Stimulated activated CD4-positive, alpha-beta T cell treated with anti-CD3 and anti-CD28 coated beads, Interleukin-12 subunit alpha, Interleukin-12 subunit beta, amount 100 ng/mL, for 48 hours (primary cell): ENCODE results near the gene TMEM225B.
"Not testable (repeated sequence)": the region's sequence is repeated elsewhere in the genome, so short reads cannot be mapped to it uniquely, and the experiment has no call there.

Experiments
- DNase-seq, 3 donors: peaks; one replicate each; pipeline ENCODE4 v3.0.0-alpha.2; 2020; ENCODE audit warnings: low read depth in 2 of 3, low spot score in 1 of 3

Gene TMEM225B, protein sequence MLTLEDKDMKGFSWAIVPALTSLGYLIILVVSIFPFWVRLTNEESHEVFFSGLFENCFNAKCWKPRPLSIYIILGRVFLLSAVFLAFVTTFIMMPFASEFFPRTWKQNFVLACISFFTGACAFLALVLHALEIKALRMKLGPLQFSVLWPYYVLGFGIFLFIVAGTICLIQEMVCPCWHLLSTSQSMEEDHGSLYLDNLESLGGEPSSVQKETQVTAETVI

DNA sequence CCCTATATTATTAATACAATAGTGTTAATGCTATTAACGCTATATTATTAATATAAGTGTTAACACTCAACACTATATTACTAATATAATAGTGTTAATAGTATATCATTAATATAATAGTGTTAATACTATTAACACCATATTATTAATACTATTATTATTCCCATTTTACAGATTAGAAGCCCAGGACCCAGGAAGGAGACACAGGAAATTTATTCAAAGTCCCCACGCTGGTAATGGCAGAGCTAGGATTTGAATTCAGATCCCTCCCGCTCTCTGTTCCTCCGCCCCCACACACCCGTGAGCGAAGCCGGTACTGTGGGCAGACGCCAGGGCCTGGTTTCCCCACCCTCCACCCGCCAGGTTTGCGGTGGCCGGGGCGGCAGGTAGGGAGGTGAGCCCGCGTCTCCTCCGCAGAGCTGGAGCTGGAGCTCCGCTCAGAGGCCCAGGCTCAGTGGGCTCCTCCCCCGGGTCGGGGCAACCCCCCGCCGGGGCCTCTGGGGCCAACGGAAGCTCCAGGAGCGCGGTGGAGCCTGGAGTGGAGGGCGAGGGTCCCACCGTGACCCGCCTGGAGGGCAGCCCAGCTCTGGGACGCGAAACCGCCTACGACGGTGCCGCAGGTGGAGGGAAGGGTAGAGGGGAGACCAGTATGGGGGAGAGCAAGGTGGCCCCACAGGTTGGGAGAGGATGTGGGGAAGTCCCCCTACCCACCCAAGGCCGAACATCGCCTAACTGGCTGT is at the start of gene TMEM225B:
TSS of gene TMEM225B (plus strand) at position 506 of the 740 bp plus-strand sequence. CDS start 6,122 bp downstream, outside the sequence.
- DNase-seq = no peak

- not testable (repeated sequence) for DNase-seq
These were observed 48.5 kb upstream of the TMEM225B start for GRCh38 chr7:99549545-99549944.

- DNase-seq = no peak
These were observed 46.7 kb upstream of the TMEM225B start for GRCh38 chr7:99551334-99551733.

GRCh38 chr7:99551767-99552463 is 46.2 kb upstream of the TMEM225B start, which contains the start of gene FAM200A:
FAM200A (minus strand) TSS chr7:99552114; CDS start chr7:99548407, 3,707 bp downstream.
- peak; percentile 65 to 79 (median 72) for DNase-seq

DNA sequence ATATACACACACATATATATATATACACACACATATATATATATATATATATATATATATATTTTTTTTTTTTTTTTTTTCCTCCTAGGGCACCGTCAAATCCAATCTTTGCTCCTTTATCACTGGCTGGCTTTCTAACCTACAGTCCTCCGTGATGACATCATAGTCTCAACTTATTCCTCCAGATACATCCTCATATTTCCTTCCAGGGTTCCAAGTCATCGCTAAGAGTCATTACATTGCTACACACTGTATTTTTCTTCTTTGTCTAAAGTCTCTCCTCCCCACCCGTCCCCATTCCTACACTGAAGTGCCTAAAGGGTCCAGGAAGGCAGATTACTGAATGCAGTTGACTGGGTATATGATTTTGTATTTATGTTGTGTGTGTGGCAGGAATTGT is 45.0 kb upstream of the TMEM225B start:
- no peak for DNase-seq

GRCh38 chr7:99554939-99555338 is 43.1 kb upstream of the TMEM225B start:
- no peak for DNase-seq

- DNase-seq = no peak
These were observed 40.9 kb upstream of the TMEM225B start for GRCh38 chr7:99557196-99557607.

- DNase-seq = no peak
These were observed 40.1 kb upstream of the TMEM225B start for GRCh38 chr7:99557940-99558305.

DNA sequence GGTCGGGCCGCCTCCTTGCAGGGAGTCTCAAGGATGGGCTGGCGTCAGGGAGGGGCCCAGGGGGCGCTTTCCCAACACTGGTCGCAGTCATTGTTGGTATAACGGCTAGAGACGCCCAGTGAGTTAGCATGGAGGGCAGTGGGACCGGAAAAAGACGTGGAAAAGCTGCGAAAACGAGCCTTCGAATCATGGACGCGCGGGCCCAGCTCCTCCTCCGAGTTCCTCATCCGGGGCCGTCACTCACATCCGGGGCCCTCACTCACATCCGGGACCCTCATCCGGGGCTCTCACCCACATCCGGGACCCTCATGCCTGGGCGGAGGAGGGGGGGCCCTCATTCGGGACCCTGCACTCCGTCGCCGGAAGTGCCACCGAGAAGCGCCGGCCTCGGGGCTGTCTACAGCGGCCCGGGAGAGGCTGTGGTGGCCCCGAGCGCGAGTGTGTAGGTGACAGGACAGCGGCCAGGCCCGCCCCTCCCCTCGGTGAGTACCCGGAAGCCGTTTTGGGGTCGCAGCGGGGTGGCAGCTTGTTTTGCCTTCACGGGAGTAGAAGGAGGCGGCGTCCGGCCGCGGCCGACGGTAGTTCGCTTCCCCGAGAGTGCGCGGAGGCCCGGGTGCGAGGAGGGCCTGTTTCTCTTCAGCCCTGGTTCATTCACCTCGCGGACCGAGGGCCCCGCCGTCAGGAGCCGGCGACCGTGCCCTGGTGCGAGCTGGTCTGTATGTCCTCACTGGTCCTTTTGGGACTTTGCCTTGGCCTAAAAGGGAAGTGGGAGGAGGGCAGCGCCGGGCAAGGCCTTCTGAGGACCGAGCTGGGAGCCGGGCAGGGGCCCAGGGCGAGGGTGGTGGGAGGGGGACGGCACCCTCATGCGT is 39.5 kb upstream of the TMEM225B start, which contains the start of gene ZNF655:
TSS of gene ZNF655 (plus strand) at position 337 of the 869 bp plus-strand sequence. CDS start 1,918 bp downstream, outside the sequence.
- peak; percentile 74 to 78 (median 74) for DNase-seq

DNA sequence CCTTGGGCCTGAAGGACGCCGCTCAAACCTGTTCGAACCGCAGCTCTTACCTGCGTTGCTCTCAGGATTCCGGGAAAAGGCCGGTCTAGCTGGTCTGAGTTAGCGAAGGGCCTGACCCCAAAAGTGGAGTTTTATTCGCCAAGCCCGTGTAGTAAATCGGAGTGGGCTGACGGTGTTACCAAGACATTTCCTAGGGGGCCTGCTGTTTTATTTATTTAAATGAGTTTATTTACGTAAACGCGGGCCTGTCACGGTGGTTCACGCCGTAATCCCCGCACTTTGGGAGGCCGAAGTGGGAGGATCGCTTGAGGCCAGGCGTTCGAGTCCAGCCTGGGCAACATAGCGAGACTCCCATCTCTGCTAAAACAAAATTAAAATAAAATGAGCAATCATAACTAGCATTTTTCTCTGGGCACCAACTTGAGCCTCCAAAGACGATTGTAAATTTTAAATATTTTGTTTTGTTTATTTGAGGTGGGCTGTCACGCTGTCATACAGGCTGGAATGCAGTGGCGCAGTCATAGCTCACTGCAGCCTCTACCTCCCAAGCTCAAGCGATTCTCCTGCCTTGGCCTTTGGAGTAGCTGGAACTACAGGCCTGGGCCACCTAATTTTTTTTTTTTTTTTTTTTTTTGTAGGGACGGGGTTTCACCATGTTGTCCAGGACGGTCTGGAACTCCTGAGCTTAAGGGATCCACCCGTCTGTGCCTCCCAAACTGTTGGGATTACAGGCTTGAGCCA is 38.7 kb upstream of the TMEM225B start:
- no peak for DNase-seq

DNA sequence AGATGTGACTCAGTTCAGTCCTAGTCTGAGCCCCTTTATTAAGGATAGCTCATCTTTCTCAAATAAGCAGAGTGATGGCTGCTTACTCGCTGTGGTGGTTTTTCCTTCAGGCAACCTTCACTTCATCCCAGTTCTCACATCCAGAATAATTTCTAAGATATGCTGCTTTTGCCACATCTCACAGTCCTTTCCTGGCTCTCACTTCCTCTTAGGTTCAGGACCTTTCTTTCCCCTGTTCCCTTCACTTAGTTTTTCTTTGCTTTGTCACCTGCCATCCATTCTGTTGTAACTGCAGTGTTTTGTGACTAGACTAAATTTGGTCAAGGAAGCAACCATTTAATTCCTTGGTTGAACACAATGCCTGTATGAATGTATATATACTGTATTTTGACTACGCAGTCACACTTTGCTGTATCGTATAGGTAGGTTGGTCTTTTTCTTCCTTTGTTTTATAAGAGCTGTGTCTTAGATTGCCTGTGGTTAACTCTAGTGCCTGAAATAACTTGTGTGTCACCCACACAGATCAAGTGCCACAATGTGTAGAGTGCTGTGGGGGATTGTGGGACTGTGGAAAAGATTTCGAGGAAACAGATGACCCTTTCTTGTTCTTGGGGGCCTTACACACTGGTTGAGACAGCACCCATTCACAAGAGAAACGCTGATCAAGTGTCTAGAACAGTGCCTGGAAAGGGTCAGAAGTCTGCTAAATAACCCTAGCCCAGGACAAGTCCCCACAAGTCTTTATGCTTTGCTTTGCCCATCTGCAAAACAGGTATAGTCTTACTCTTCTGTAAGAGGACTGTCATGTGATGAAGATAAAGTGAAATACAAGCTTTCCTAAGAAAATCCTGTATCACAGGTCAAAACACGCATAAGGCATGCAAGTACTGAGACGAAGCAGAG is 37.0 kb upstream of the TMEM225B start:
- no peak for DNase-seq

- DNase-seq = no peak
These were observed 36.4 kb upstream of the TMEM225B start for GRCh38 chr7:99561737-99562051.

- no peak for DNase-seq
These were observed 35.8 kb upstream of the TMEM225B start for GRCh38 chr7:99562114-99562784.

DNA sequence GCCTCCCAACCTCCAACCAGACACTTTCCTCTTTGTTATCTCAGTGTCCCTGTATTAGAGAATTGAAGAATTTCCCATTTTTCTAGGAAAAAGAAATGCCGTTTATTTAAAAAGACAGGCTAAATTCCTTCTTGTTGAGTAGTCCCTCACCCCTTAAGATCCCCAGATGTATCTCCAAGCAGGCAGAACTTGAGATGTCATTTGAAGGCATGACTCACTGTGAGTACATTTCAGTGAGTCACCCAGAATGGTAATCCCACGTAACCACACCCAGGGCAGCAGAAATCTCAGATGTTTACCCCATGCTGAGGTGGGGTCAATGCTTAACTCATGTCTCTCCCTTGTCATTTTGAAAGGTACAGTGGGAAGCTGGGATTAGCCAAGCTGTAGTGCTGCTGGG is 35.2 kb upstream of the TMEM225B start:
- peak; percentile 32 to 51 (median 42) for DNase-seq

DNA sequence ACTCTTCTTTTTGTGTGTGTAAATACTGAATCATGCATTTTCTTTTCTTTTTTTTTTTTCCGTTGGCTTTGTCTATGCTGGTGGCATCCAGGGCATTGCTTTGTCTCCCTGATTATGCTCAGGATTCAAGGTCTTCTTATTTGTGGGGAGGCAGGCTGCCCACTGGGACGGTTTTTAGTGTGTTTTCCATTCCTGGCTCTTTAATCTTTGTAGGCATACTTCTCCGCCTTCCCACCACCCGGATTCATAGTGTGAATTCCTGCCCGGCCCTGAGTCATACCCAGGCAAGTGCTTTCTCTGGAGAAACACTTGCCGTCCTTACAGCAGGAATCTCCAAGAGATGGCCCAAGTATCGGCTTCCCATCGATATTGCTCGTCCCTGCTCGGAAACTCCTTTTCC is 34.4 kb upstream of the TMEM225B start:
- DNase-seq = no peak

DNA sequence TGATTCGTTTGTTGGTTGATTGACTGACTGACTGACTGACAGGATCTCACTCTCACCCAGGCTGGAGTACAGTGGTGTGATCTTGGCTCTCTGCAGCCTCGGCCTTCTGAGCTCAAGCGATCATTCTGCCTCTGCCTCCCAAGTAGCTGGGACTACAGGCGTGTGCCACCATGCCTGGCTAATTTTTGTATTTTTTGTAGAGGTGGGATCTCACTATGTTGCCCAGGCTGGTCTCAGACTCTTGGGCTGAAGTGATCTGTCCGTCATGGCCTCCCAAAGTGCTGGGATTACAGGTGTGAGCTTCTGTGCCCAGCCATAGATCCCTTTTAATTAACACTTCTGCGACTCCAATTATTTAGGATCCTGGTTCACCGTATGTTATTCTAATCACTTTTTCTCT is 29.3 kb upstream of the TMEM225B start:
- DNase-seq = not testable (repeated sequence)

- DNase-seq = no peak
These were observed 26.3 kb upstream of the TMEM225B start for GRCh38 chr7:99571768-99572167.

- no peak for DNase-seq
These were observed 24.8 kb upstream of the TMEM225B start for GRCh38 chr7:99573257-99573656.

DNA sequence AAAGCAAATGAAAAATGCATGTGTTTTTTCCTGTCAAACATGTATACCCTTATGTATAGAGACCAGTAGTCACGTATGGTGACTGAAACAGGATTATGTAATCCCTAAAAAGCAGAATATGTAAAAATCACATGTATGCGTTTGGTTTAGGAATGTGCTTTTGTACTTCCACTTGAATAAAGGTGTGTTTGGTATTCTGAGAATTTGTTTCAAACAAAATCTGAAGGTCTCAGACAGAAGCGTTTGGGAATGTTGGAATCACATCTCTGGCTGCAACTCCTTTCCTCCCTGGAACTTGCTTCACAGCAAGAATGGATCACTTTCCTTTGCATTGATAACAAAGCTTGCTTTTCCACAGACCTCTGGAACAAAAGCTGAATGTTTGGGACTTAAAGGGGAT is 21.8 kb upstream of the TMEM225B start:
- no peak for DNase-seq
